Measurements from ENCODE around the gene FOXP2.
"Not testable (repeated sequence)": the region's sequence is repeated elsewhere in the genome, so short reads cannot be mapped to it uniquely, and the experiment has no call there.

FOXP2 gene

GRCh38 chr7:114414156-114415063, at the start of gene FOXP2:
Gene FOXP2 (plus strand): TSS chr7:114414815. CDS start chr7:114426512, 11,697 bp downstream.
- DNase-seq, result no peak

GRCh38 chr7:114365791-114366190, 48.8 kb upstream of the FOXP2 start:
- no peak for DNase-seq

GRCh38 chr7:114368492-114368891, 46.1 kb upstream of the FOXP2 start:
- no peak for DNase-seq

GRCh38 chr7:114369294-114369693, 45.3 kb upstream of the FOXP2 start:
- DNase-seq, result no peak

- DNase-seq, result no peak
These were observed 42.0 kb upstream of the FOXP2 start for GRCh38 chr7:114372619-114373018.

GRCh38 chr7:114375907-114376306, 38.7 kb upstream of the FOXP2 start:
- DNase-seq, result no peak

GRCh38 chr7:114383946-114384345, 30.7 kb upstream of the FOXP2 start:
- DNase-seq, result not testable (repeated sequence)

GRCh38 chr7:114384346-114384745, 30.3 kb upstream of the FOXP2 start:
- not testable (repeated sequence) for DNase-seq

- DNase-seq, result no peak
These were observed 26.6 kb upstream of the FOXP2 start for GRCh38 chr7:114388021-114388420.

- DNase-seq, result no peak
These were observed 21.9 kb upstream of the FOXP2 start for GRCh38 chr7:114392686-114393085.

- no peak for DNase-seq
These were observed 11.6 kb upstream of the FOXP2 start for GRCh38 chr7:114402876-114403635.

GRCh38 chr7:114405427-114405826, 9.2 kb upstream of the FOXP2 start:
- no peak for DNase-seq

GRCh38 chr7:114409750-114410149, 4.9 kb upstream of the FOXP2 start:
- no peak for DNase-seq

GRCh38 chr7:114412548-114412947, 2.1 kb upstream of the FOXP2 start:
- no peak for DNase-seq

GRCh38 chr7:114413761-114414155, 857 bp upstream of the FOXP2 start:
- DNase-seq, result no peak

GRCh38 chr7:114415064-114415989, 712 bp downstream of the FOXP2 start:
- DNase-seq, result no peak

GRCh38 chr7:114416129-114416990, 1.7 kb downstream of the FOXP2 start:
- DNase-seq, result no peak

- DNase-seq, result no peak
These were observed 2.7 kb downstream of the FOXP2 start for GRCh38 chr7:114417290-114417689.

- no peak for DNase-seq
These were observed 3.5 kb downstream of the FOXP2 start for GRCh38 chr7:114418117-114418516.

- no peak for DNase-seq
These were observed 5.0 kb downstream of the FOXP2 start for GRCh38 chr7:114419441-114420272.
